HUES64 (cell line): ENCODE results near the gene TFCP2L1.
A peak's percentile ranks its signal among the peaks of the same experiment; 100 is the strongest.
"Not testable (repeated sequence)": the region's sequence is repeated elsewhere in the genome, so short reads cannot be mapped to it uniquely, and the experiment has no call there.

ENCODE experiments used
- H3K27ac ChIP-seq: 2 replicates; pipeline ENCODE4 v1.7.0; 2013; ENCODE audit warnings: low read depth, low read length, inconsistent platforms
- H3K27me3 ChIP-seq: 2 replicates; pipeline ENCODE4 v1.6.1; 2013; ENCODE audit warnings: mild to moderate bottlenecking, low read length; ENCODE audit not compliant: insufficient read depth
- H3K36me3 ChIP-seq: 2 replicates; pipeline ENCODE4 v1.6.1; 2013; ENCODE audit warnings: mild to moderate bottlenecking, low read length; ENCODE audit not compliant: insufficient read depth
- H3K4me1 ChIP-seq: 2 replicates; pipeline ENCODE4 v1.6.1; 2013; ENCODE audit warnings: mild to moderate bottlenecking, low read length, moderate library complexity; ENCODE audit not compliant: insufficient read depth
- H3K4me3 ChIP-seq: 2 replicates; pipeline ENCODE4 v1.5.1; 2013; ENCODE audit warnings: mild to moderate bottlenecking, low read length, moderate library complexity
- H3K9ac ChIP-seq: 2 replicates; pipeline ENCODE4 v1.6.1; 2013; ENCODE audit warnings: mild to moderate bottlenecking, low read depth, low read length
- H3K9me3 ChIP-seq: 2 replicates; pipeline ENCODE4 v1.6.1; 2013; ENCODE audit warnings: low read depth, low read length; ENCODE audit not compliant: insufficient read depth
- WGBS: fragments of 150-250, 120-280 bp; methylation state at CpG from one replicate; pipeline ENCODE4 v1.1.7; 2013; ENCODE audit warnings: missing lambda C conversion rate; 5-methylcytosine and 5-hydroxymethylcytosine counted together

TFCP2L1 gene

DNA sequence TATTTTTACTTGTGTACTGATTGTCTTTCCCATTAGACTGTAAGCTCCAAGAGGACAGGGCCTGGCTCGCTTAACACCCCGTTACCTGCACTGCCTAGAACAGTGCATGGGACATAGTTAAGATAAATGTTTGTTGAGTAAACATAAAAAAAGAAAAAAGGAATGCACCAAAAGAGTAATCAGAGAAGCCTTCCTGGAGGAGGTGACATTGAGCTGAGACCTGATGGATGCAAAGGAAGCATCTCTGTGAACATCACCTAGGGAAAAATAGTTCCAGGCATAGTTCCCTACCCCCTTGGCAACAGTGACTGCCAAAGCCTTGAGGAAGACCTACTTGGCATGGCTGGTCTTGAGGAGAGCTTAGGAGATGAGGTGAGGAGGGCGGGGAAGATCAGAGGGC is 924 bp upstream of the TFCP2L1 start:
- no peaks in the 10 kb centered on the region; the same call in 1 of the 2 replicates for H3K9me3 ChIP-seq
- no peak overlapping the region for H3K27ac ChIP-seq
- H3K4me1 ChIP-seq = peaks cover 9% of the 10 kb centered on the region; the same call in 1 of the 2 replicates
- H3K27me3 ChIP-seq = peaks cover 54% of the 10 kb centered on the region
- no peaks in the 10 kb centered on the region for H3K36me3 ChIP-seq
- no peak overlapping the region for H3K9ac ChIP-seq
- WGBS = 99% methylated on average over 3 of the region's 3 CpGs
- no peak overlapping the region for H3K4me3 ChIP-seq

- no peaks in the 10 kb centered on the region; the same call in 1 of the 2 replicates for H3K9me3 ChIP-seq
- H3K27ac ChIP-seq = no peak overlapping the region
- peak overlapping the region; percentile 67 for H3K4me3 ChIP-seq
- H3K9ac ChIP-seq = peak overlapping the region; percentile 52; the same call in 1 of the 2 replicates
- H3K36me3 ChIP-seq = no peaks in the 10 kb centered on the region
- WGBS = 35% methylated on average over 12 of the region's 12 CpGs
- H3K27me3 ChIP-seq = peaks cover 54% of the 10 kb centered on the region
- peaks cover 9% of the 10 kb centered on the region; the same call in 1 of the 2 replicates for H3K4me1 ChIP-seq
Observed at GRCh38 chr2:121283670-121284462, 1.1 kb downstream of the TFCP2L1 start.

DNA sequence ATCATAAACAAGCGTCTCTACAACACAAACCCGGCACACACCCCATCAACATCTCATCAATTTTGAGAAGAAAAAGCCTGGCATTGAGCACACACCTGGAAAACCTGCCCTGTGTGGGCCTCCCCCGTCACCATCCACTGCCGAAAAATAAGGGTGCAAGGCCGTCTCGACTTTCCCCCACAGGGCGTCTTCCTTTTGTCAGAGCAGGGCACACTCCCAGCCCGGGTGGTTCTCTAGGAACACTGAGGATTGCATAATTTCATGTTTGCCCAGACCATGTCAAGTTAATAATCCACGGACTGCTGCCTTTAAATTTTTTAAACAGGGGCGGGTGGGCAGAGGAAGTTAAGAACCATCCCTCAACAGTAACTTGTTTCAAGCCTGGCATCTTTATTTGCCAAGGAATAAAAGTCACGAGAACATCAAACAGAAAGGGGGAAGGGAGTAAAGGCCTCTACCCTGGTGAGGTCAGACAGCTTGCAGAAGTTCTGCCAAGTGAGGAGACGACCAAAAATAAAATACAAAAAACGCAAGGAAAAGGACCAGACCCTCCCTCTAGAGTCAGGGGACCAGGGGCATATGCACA is 2.1 kb downstream of the TFCP2L1 start:
- peaks cover 54% of the 10 kb centered on the region for H3K27me3 ChIP-seq
- WGBS = 91% methylated on average over 13 of the region's 13 CpGs
- H3K36me3 ChIP-seq = no peaks in the 10 kb centered on the region
- no peak overlapping the region for H3K27ac ChIP-seq
- H3K4me1 ChIP-seq = peaks cover 9% of the 10 kb centered on the region; the same call in 1 of the 2 replicates
- H3K9ac ChIP-seq = no peak overlapping the region
- H3K4me3 ChIP-seq = no peak overlapping the region
- no peaks in the 10 kb centered on the region; the same call in 1 of the 2 replicates for H3K9me3 ChIP-seq

- Histone ChIP-seq H3K4me1 (peaks cover 9% of the 10 kb centered on the region; the same call in 1 of the 2 replicates), H3K36me3 (no peaks in the 10 kb centered on the region), H3K27ac (no peak overlapping the region), H3K9me3 (no peaks in the 10 kb centered on the region; the same call in 1 of the 2 replicates), H3K4me3 (no peak overlapping the region), H3K27me3 (peaks cover 49% of the 10 kb centered on the region), H3K9ac (no peak overlapping the region)
- 93% methylated on average over 7 of the region's 7 CpGs for WGBS
Observed at GRCh38 chr2:121281694-121282093, 3.3 kb downstream of the TFCP2L1 start.

DNA sequence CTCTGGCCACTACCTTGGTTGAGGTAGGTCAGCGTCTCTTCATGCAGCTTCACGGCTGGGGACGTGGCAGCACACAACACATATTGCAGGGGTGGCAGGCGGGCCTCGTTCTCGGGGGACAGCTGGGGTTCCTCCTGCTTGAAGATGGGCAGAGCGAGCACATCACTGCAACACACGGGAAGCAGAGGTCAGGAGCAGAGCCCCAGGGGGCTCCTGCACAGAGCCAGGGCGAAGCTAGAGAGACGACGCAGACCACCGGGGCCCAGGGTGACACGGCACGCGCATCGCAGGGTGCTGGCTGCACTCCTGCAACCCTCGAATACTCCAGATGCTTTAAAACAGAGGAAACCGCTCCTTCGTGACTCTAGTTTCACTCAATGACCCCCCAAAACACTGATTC is 3.9 kb downstream of the TFCP2L1 start:
- 90% methylated on average over 19 of the region's 19 CpGs for WGBS
- no peak overlapping the region for H3K9ac ChIP-seq
- H3K27me3 ChIP-seq = peaks cover 43% of the 10 kb centered on the region
- H3K4me1 ChIP-seq = peaks cover 9% of the 10 kb centered on the region; the same call in 1 of the 2 replicates
- no peaks in the 10 kb centered on the region for H3K36me3 ChIP-seq
- H3K4me3 ChIP-seq = no peak overlapping the region
- H3K27ac ChIP-seq = no peak overlapping the region
- no peaks in the 10 kb centered on the region; the same call in 1 of the 2 replicates for H3K9me3 ChIP-seq

DNA sequence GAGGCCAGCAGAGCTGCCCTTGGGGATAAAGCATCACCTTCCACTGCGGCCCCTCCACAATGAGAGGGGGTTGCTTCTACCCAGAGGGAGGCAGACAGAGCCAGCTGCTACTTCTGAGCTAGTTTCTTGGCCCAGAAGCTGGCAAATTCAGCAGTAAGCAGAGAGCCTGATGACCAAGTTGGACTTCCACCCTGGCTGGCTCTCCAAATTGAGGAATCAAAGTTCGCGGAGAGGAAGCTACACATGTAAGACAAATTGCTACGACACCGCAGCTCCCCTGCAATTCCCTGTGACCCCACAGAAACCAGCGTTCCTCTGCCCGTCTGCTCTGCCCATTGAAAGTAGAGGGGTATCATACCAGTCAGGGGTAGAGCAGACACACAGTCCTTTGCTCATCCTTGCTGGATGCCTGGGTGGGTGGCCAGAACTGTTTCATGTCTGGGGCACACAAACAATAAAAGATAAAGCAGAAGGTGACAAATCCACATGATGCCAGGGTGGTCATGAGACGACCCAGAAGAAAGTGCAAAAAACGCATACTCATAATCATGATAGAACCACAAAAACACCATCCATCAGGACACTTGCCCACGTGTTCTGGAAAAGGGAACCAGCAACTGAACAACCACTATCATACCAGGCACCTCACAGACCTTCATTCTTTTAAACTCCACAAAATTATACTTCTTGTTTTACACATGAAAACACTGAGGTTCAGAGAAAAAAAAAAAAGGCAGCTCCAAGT is 5.4 kb downstream of the TFCP2L1 start:
- H3K27me3 ChIP-seq = peaks cover 28% of the 10 kb centered on the region
- no peak overlapping the region for H3K27ac ChIP-seq
- no peak overlapping the region for H3K9ac ChIP-seq
- no peaks in the 10 kb centered on the region for H3K9me3 ChIP-seq
- H3K4me1 ChIP-seq = peaks cover 9% of the 10 kb centered on the region; the same call in 1 of the 2 replicates
- no peaks in the 10 kb centered on the region for H3K36me3 ChIP-seq
- WGBS = 92% methylated on average over 10 of the region's 10 CpGs
- no peak overlapping the region for H3K4me3 ChIP-seq

- Histone ChIP-seq H3K27ac (no peak overlapping the region), H3K4me3 (no peak overlapping the region), H3K36me3 (no peaks in the 10 kb centered on the region), H3K9me3 (no peaks in the 10 kb centered on the region), H3K9ac (no peak overlapping the region), H3K4me1 (no peaks in the 10 kb centered on the region), H3K27me3 (peaks cover 2% of the 10 kb centered on the region; the same call in 1 of the 2 replicates)
- WGBS = 97% methylated on average over 6 of the region's 6 CpGs
Observed at GRCh38 chr2:121276341-121276740, 8.7 kb downstream of the TFCP2L1 start.

DNA sequence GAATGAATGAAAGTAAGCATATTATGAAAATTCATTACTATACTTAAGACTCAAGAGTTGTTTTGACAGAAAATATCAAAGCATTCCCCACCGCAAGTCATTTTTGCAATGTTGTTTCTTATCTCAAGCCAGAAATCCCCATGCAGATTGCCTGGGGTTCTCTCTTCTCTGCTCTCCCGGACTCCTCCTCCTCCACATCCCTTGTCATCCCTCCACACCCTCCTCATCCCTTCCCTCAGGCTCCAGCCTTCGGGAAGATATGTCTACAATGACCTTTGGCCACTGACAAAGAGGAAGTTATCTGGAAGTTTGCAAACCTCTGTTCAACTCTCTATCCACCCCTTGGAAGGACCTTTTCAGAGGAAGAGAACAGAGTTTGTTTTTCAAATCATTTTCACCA is 11.9 kb downstream of the TFCP2L1 start:
- 87% methylated on average over 3 of the region's 3 CpGs for WGBS
- no peaks in the 10 kb centered on the region for H3K9me3 ChIP-seq
- H3K27ac ChIP-seq = no peak overlapping the region
- H3K36me3 ChIP-seq = no peaks in the 10 kb centered on the region
- no peaks in the 10 kb centered on the region; the same call in 1 of the 2 replicates for H3K27me3 ChIP-seq
- H3K4me1 ChIP-seq = no peaks in the 10 kb centered on the region
- H3K4me3 ChIP-seq = no peak overlapping the region
- H3K9ac ChIP-seq = no peak overlapping the region

GRCh38 chr2:121272596-121272995 is 12.4 kb downstream of the TFCP2L1 start:
- Histone ChIP-seq H3K4me1 (no peaks in the 10 kb centered on the region), H3K27me3 (no peaks in the 10 kb centered on the region; the same call in 1 of the 2 replicates), H3K4me3 (no peak overlapping the region), H3K36me3 (no peaks in the 10 kb centered on the region), H3K9ac (no peak overlapping the region), H3K27ac (no peak overlapping the region), H3K9me3 (no peaks in the 10 kb centered on the region)
- 96% methylated on average over 3 of the region's 3 CpGs for WGBS

DNA sequence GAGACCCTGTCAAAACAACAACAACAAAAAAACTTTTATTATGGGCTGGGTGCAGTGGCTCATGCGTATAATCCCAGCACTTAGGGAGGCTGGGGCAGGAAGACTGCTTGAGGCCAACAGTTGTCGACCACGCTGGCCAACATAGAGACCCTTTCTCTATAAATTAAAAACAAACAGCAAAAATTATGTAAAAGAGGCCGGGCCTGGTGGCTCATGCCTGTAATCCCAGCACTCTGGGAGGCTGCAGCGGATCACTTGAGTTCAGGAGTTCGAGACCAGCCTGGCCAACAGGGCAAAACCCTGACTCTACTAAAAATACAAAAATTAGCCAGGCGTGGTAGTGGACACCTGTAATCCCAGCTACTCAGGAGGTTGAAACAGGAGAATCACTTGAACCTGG is 15.6 kb downstream of the TFCP2L1 start:
- H3K4me3 ChIP-seq, H3K9ac ChIP-seq, H3K27ac ChIP-seq, H3K27me3 ChIP-seq, H3K36me3 ChIP-seq, H3K9me3 ChIP-seq, H3K4me1 ChIP-seq: not testable (repeated sequence)
- 98% methylated on average over 7 of the region's 7 CpGs for WGBS
